Measurements from ENCODE around the gene SLC11A1.

DNA sequence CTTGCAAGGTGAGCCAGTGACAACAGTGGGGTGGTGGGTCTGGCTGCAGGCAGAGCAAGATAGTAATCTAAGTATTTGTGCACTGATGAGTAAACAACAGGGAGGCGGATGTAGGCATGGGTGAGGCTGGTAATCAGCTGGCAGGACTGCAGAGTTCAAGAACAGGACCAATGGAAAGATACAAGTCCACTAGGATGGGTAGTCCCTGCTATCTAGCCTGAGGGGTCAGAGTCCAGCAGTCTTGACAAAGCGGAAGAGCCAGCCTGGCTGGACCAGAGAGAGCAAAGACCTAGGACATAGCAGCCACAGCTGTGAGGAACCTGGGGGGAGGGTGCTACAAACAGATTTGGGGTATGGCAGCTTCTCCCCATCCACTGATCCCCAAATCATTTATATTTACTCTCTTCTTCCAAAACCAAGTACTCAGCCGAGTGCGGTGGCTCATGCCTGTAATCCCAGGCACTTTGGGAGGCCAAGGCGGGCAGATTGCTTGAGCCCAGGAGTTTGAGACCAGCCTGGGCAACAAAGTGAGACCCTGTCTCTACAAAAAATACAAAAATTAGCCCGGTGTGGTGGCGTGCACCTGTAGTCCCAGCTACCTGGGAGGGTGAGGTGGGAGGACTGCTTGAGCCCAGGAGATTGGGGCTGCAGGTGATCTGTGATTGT is 62.8 kb downstream of the SLC11A1 start:
- TF ChIP-seq POLR2A (IDR thresholded peaks at IDR 0.05; ENCODE audit: low read depth, low read length) (no peak), POLR2AphosphoS5 (IDR thresholded peaks at IDR 0.05; ENCODE audit: low read depth, low read length) (no peak)
